ENCODE results near the gene KRT13. TPM values are rescaled to one million over a fixed set of nuclear protein-coding genes. Genes with fewer than 3 reads are reported as not detected.

The KRT13 gene
- total and polyA plus RNA-seq, 2 experiments from 2014 or later, result not detected

DNA sequence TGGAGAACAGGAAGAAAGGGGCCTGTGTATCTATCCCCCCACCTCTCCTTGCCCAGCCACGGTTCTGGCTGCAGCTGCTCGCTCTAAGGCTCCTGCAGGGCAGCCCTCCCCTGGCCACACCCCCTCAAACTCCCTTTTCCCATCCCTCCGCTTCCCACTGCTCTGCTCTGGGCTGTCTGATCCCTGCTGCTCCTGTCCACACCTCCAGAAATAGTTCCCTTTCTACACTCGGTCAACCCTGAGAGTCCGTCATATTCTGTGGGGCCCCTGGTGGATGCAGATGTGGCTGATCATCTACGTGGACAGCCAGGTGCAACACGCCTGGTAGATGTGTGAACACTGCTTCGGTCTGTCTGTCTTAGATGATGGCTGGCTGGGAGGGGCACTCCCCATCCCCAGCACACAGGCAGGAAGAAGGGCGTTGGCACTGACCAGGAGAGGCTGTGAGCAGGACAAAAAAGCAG, 42.0 kb upstream of the KRT13 start (continued):
- TF ChIP-seq, protein P1, sequence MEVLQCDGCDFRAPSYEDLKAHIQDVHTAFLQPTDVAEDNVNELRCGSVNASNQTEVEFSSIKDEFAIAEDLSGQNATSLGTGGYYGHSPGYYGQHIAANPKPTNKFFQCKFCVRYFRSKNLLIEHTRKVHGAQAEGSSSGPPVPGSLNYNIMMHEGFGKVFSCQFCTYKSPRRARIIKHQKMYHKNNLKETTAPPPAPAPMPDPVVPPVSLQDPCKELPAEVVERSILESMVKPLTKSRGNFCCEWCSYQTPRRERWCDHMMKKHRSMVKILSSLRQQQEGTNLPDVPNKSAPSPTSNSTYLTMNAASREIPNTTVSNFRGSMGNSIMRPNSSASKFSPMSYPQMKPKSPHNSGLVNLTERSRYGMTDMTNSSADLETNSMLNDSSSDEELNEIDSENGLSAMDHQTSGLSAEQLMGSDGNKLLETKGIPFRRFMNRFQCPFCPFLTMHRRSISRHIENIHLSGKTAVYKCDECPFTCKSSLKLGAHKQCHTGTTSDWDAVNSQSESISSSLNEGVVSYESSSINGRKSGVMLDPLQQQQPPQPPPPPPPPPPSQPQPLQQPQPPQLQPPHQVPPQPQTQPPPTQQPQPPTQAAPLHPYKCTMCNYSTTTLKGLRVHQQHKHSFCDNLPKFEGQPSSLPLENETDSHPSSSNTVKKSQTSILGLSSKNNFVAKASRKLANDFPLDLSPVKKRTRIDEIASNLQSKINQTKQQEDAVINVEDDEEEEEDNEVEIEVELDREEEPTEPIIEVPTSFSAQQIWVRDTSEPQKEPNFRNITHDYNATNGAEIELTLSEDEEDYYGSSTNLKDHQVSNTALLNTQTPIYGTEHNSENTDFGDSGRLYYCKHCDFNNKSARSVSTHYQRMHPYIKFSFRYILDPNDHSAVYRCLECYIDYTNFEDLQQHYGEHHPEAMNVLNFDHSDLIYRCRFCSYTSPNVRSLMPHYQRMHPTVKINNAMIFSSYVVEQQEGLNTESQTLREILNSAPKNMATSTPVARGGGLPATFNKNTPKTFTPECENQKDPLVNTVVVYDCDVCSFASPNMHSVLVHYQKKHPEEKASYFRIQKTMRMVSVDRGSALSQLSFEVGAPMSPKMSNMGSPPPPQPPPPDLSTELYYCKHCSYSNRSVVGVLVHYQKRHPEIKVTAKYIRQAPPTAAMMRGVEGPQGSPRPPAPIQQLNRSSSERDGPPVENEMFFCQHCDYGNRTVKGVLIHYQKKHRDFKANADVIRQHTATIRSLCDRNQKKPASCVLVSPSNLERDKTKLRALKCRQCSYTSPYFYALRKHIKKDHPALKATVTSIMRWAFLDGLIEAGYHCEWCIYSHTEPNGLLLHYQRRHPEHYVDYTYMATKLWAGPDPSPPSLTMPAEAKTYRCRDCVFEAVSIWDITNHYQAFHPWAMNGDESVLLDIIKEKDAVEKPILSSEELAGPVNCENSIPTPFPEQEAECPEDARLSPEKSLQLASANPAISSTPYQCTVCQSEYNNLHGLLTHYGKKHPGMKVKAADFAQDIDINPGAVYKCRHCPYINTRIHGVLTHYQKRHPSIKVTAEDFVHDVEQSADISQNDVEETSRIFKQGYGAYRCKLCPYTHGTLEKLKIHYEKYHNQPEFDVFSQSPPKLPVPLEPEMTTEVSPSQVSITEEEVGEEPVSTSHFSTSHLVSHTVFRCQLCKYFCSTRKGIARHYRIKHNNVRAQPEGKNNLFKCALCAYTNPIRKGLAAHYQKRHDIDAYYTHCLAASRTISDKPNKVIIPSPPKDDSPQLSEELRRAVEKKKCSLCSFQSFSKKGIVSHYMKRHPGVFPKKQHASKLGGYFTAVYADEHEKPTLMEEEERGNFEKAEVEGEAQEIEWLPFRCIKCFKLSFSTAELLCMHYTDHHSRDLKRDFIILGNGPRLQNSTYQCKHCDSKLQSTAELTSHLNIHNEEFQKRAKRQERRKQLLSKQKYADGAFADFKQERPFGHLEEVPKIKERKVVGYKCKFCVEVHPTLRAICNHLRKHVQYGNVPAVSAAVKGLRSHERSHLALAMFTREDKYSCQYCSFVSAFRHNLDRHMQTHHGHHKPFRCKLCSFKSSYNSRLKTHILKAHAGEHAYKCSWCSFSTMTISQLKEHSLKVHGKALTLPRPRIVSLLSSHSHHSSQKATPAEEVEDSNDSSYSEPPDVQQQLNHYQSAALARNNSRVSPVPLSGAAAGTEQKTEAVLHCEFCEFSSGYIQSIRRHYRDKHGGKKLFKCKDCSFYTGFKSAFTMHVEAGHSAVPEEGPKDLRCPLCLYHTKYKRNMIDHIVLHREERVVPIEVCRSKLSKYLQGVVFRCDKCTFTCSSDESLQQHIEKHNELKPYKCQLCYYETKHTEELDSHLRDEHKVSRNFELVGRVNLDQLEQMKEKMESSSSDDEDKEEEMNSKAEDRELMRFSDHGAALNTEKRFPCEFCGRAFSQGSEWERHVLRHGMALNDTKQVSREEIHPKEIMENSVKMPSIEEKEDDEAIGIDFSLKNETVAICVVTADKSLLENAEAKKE (CRISPR knock-in tag; IDR thresholded peaks at IDR 0.05), result no peak
- TF ChIP-seq EZH2phosphoT487 (IDR thresholded peaks at IDR 0.05; ENCODE audit: unreplicated experiment) (no peak), ZNF114 (CRISPR knock-in tag; IDR thresholded peaks at IDR 0.05) (no peak), REST (IDR thresholded peaks at IDR 0.05; ENCODE audit: unreplicated experiment) (no peak)

- Mint-ChIP-seq H3K4me1 (peaks cover 22% of the 10 kb centered on the region), H3K27ac (no peak overlapping the region), H3K9me3 (peaks cover 7% of the 10 kb centered on the region), H3K4me3 (no peak overlapping the region), H3K27me3 (ENCODE audit: insufficient read depth, low read depth, poor library complexity) (peaks cover 26% of the 10 kb centered on the region), H3K36me3 (ENCODE audit: low read depth) (no peaks in the 10 kb centered on the region)
- Histone ChIP-seq H3K4me2 (no peak overlapping the region), H3K9me2 (ENCODE audit: insufficient read depth) (no peaks in the 10 kb centered on the region), H3K4me1 (ENCODE audit: insufficient read depth) (peaks cover 16% of the 10 kb centered on the region), H3K4me3 (no peak overlapping the region), H3K27ac (ENCODE audit: low read depth) (no peak overlapping the region), H3K79me2 (replicated peaks; ENCODE audit: insufficient read depth) (no peaks in the 10 kb centered on the region), H3F3A (replicated peaks; ENCODE audit: low read depth) (no peaks in the 10 kb centered on the region), H3K27me3 (ENCODE audit: insufficient read depth) (no peaks in the 10 kb centered on the region), H4K20me1 (replicated peaks; ENCODE audit: insufficient read depth) (no peaks in the 10 kb centered on the region), H2AFZ (no peak overlapping the region), H3K36me3 (ENCODE audit: insufficient read depth) (no peaks in the 10 kb centered on the region)
- ATAC-seq (no peak), DNase-seq (ENCODE audit: low spot score) (no peak)
- TF ChIP-seq, protein P2, sequence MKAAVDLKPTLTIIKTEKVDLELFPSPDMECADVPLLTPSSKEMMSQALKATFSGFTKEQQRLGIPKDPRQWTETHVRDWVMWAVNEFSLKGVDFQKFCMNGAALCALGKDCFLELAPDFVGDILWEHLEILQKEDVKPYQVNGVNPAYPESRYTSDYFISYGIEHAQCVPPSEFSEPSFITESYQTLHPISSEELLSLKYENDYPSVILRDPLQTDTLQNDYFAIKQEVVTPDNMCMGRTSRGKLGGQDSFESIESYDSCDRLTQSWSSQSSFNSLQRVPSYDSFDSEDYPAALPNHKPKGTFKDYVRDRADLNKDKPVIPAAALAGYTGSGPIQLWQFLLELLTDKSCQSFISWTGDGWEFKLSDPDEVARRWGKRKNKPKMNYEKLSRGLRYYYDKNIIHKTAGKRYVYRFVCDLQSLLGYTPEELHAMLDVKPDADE (IDR thresholded peaks at IDR 0.05), result no peak
- TF ChIP-seq ZNF114 (CRISPR knock-in tag; IDR thresholded peaks at IDR 0.05) (no peak), EZH2 (IDR thresholded peaks at IDR 0.05; ENCODE audit: low read depth, unreplicated experiment) (no peak), REST (IDR thresholded peaks at IDR 0.05; ENCODE audit: unreplicated experiment) (no peak), EZH2phosphoT487 (IDR thresholded peaks at IDR 0.05; ENCODE audit: unreplicated experiment) (no peak), JUNB (IDR thresholded peaks at IDR 0.05; ENCODE audit: unreplicated experiment) (no peak)
- TF ChIP-seq, protein P3, sequence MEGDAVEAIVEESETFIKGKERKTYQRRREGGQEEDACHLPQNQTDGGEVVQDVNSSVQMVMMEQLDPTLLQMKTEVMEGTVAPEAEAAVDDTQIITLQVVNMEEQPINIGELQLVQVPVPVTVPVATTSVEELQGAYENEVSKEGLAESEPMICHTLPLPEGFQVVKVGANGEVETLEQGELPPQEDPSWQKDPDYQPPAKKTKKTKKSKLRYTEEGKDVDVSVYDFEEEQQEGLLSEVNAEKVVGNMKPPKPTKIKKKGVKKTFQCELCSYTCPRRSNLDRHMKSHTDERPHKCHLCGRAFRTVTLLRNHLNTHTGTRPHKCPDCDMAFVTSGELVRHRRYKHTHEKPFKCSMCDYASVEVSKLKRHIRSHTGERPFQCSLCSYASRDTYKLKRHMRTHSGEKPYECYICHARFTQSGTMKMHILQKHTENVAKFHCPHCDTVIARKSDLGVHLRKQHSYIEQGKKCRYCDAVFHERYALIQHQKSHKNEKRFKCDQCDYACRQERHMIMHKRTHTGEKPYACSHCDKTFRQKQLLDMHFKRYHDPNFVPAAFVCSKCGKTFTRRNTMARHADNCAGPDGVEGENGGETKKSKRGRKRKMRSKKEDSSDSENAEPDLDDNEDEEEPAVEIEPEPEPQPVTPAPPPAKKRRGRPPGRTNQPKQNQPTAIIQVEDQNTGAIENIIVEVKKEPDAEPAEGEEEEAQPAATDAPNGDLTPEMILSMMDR (conservative IDR thresholded peaks at IDR 0.05; ENCODE audit: low read depth in 2 of 2), result no peak
Observed at GRCh38 chr17:41546819-41547218, 41.4 kb upstream of the KRT13 start.
